Adrenal gland (tissue), 12 donors: ENCODE measurements around the gene MROH9. TPM values are rescaled to one million over a fixed set of nuclear protein-coding genes. Genes with fewer than 3 reads are reported as not detected.

Source experiments
- DNase-seq, 7 donors: peaks; one replicate each; pipeline ENCODE4 v3.0.0-alpha.2; 2019 to 2020
- H3K27ac ChIP-seq, 5 donors: fragments of 200-600 bp; sonication (generic) in 4 of 5; 1 replicate in 3 of 5; 2 replicates in 2 of 5; pipeline versions ENCODE4 v1.5.1 to v1.8.0; 2016 to 2020; ENCODE audit warnings: mild to moderate bottlenecking in 1 of 5
- H3K27me3 ChIP-seq: fragments of 200-600 bp; 2 replicates; pipeline ENCODE4 v1.8.0; 2021
- H3K36me3 ChIP-seq, 2 donors: fragments of 200-600 bp; replicated peaks in 1 of 2; 1 replicate in 1 of 2; 2 replicates in 1 of 2; pipeline versions ENCODE4 v1.5.1 to v1.8.0; 2018 to 2022
- H3K4me1 ChIP-seq, 2 donors: fragments of 200-600 bp; replicated peaks in 1 of 2; 1 replicate in 1 of 2; 2 replicates in 1 of 2; pipeline versions ENCODE4 v1.5.1 to v1.8.0; 2018 to 2021
- H3K4me3 ChIP-seq, 4 donors: fragments of 200-600 bp; sonication (generic) in 3 of 4; one replicate each; pipeline ENCODE4 v1.5.1; 2016 to 2018
- H3K9me3 ChIP-seq, 3 donors: fragments of 200-600 bp; sonication (generic) in 1 of 3; replicated peaks in 1 of 3; 1 replicate in 2 of 3; 2 replicates in 1 of 3; pipeline versions ENCODE4 v1.5.1 to v1.8.0; 2016 to 2021
- CTCF ChIP-seq, 6 experiments: fragments of 450-650 bp in 4 of 6; fragments of 200-600 bp in 2 of 6; sonication (generic) in 1 of 6; IDR thresholded peaks; 1 replicate in 5 of 6; 2 replicates in 1 of 6; pipeline versions ENCODE4 v1.5.1 to v1.8.0; 2016 to 2021; ENCODE audit warnings: antibody characterized with exemption in 6 of 6, mild to moderate bottlenecking in 2 of 6, moderate library complexity in 1 of 6
- POLR2A ChIP-seq, 2 donors: fragments of 450-650 bp; IDR thresholded peaks; one replicate each; pipeline ENCODE4 v1.6.1; 2017; ENCODE audit warnings: antibody characterized with exemption in 2 of 2, mild to moderate bottlenecking in 2 of 2, moderate library complexity in 1 of 2
- WGBS, 4 donors: extraction: QIAGEN DNeasy Blood & Tissue Kit in 2 of 4; methylation state at CpG; one replicate each; pipeline versions ENCODE4 v1.1.5 to v1.1.7; 2013 to 2017; 5-methylcytosine and 5-hydroxymethylcytosine counted together
- intact Hi-C, 2 donors: fragments of 100-400 bp; cut with DNase I; formaldehyde crosslinking; loops; one replicate each; pipeline versions ENCODE4 v1.14.1 to v1.15.0; 2022 to 2023
- polyA plus RNA-seq, 3 donors: library from polyadenylated mRNA; stranded (reverse); fragments of 200-250 nt in 2 of 3; fragments of 350-450 nt in 1 of 3; fragmentation: Illumina TruSeq in 1 of 3; extraction: RNeasy Lipid Tissue Mini Kit (QIAGEN cat#74804) in 1 of 3; gene quantifications; one replicate each; pipeline ENCODE4 v1.2.3, GENCODE V29; 2013 to 2014
- total RNA-seq, 9 donors: library from RNA; depleted of rRNA in 4 of 9; stranded (reverse); fragments of >200 nt in 4 of 9; fragments of 120-200 nt in 1 of 9; fragmentation: NEBNext Ultra II Directional in 1 of 9; extraction: Animal tissue kit (Norgen Biotek cat#: 25700) in 1 of 9; gene quantifications; one replicate each; pipeline versions ENCODE4 v1.1.0 to v1.2.4, GENCODE V29; 2013 to 2023
- donor health status: healthy with polysubstance abuse.
- donor health status: Bipolar disorder and iron deficiency.
- donor health status: DM: yes; HTN: yes; CAD: no.
- donor health status: DM: no; HTN: no; CAD: no.
- donor health status: DM: no; HTN: no; CAD: no.
- donor health status: DM: yes; HTN: yes; CAD: no.

MROH9 gene
- total and polyA plus RNA-seq, 12 donors = not detected

GRCh38 chr1:171081763-171082201 lies 146.4 kb downstream of the MROH9 start:
- DNase-seq = no peak
- Histone ChIP-seq H3K4me3 (no peak overlapping the region), H3K27me3 (no peaks in the 10 kb centered on the region), H3K9me3 (no peaks in the 10 kb centered on the region), H3K4me1 (peaks cover 0 to 14% of the 10 kb centered on the region in 2 donors), H3K27ac (no peak overlapping the region), H3K36me3 (no peaks in the 10 kb centered on the region)
- 80 to 89% (median 86%) methylated on average over 7 of the region's 7 CpGs for WGBS, 4 donors
- intact Hi-C loops = no loop called here
- TF ChIP-seq POLR2A (IDR thresholded peaks at IDR 0.05) (no peak), CTCF (IDR thresholded peaks at IDR 0.05) (no peak)

- DNase-seq = no peak
- 27 to 43% (median 35%) methylated on average over 1 of the region's 1 CpG for WGBS, 4 donors
- H3K9me3 ChIP-seq = no peaks in the 10 kb centered on the region
- H3K27ac ChIP-seq = no peak overlapping the region
- intact Hi-C loops = no loop called here
- H3K27me3 ChIP-seq = no peaks in the 10 kb centered on the region
- TF ChIP-seq POLR2A (IDR thresholded peaks at IDR 0.05) = no peak
- TF ChIP-seq CTCF (IDR thresholded peaks at IDR 0.05) = no peak
- peaks cover 0 to 14% of the 10 kb centered on the region in 2 donors for H3K4me1 ChIP-seq
- no peak overlapping the region for H3K4me3 ChIP-seq
- H3K36me3 ChIP-seq = no peaks in the 10 kb centered on the region
Measured at GRCh38 chr1:171082606-171083005, 147.3 kb downstream of the MROH9 start.

GRCh38 chr1:171083222-171083621 lies 147.9 kb downstream of the MROH9 start:
- Histone ChIP-seq H3K4me1 (peaks cover 0 to 14% of the 10 kb centered on the region in 2 donors), H3K27me3 (no peaks in the 10 kb centered on the region), H3K9me3 (no peaks in the 10 kb centered on the region), H3K27ac (no peak overlapping the region), H3K36me3 (no peaks in the 10 kb centered on the region), H3K4me3 (no peak overlapping the region)
- 83 to 90% (median 84%) methylated on average over 5 of the region's 5 CpGs for WGBS, 4 donors
- no peak for DNase-seq
- intact Hi-C loops = no loop called here
- no peak for TF ChIP-seq POLR2A (IDR thresholded peaks at IDR 0.05)
- no peak for TF ChIP-seq CTCF (IDR thresholded peaks at IDR 0.05)

GRCh38 chr1:171084091-171084490 lies 148.8 kb downstream of the MROH9 start:
- H3K27ac ChIP-seq = no peak overlapping the region
- intact Hi-C loops = no loop called here

More at GRCh38 chr1:171084091-171084490, 148.8 kb downstream of the MROH9 start:
- DNase-seq = no peak
- Histone ChIP-seq H3K4me1 (peaks cover 0 to 14% of the 10 kb centered on the region in 2 donors), H3K4me3 (no peak overlapping the region), H3K27me3 (no peaks in the 10 kb centered on the region), H3K9me3 (no peaks in the 10 kb centered on the region), H3K36me3 (no peaks in the 10 kb centered on the region)
- no peak for TF ChIP-seq POLR2A (IDR thresholded peaks at IDR 0.05)
- TF ChIP-seq CTCF (IDR thresholded peaks at IDR 0.05) = no peak
